Stimulated activated naive CD4-positive, alpha-beta T cell treated with Interleukin-2 at 50 U/mL for 16 hours (primary cell): ENCODE results near the gene EFHD1.
"Not testable (repeated sequence)": the region's sequence is repeated elsewhere in the genome, so short reads cannot be mapped to it uniquely, and the experiment has no call there.

ENCODE experiments used
- DNase-seq: peaks from one replicate; lab custom pipeline; 2025; lab: John Stamatoyannopoulos, UW

Gene EFHD1

GRCh38 chr2:232652505-232652851 lies 19.1 kb downstream of the EFHD1 start:
- no peak for DNase-seq

GRCh38 chr2:232653441-232653840 lies 20.0 kb downstream of the EFHD1 start:
- no peak for DNase-seq

GRCh38 chr2:232655392-232655791 lies 22.0 kb downstream of the EFHD1 start:
- DNase-seq: no peak

GRCh38 chr2:232658217-232658785 lies 24.9 kb downstream of the EFHD1 start:
- DNase-seq: no peak

- DNase-seq: no peak
Observed at GRCh38 chr2:232659359-232659758, 26.0 kb downstream of the EFHD1 start.

GRCh38 chr2:232662486-232663260 lies 29.3 kb downstream of the EFHD1 start:
- DNase-seq: no peak

GRCh38 chr2:232666051-232666805 lies 32.8 kb downstream of the EFHD1 start:
- DNase-seq: no peak

GRCh38 chr2:232667989-232668583 lies 34.7 kb downstream of the EFHD1 start:
- DNase-seq: no peak

GRCh38 chr2:232668805-232669444 lies 35.5 kb downstream of the EFHD1 start:
- no peak for DNase-seq

- no peak for DNase-seq
Observed at GRCh38 chr2:232672588-232672987, 39.2 kb downstream of the EFHD1 start.

GRCh38 chr2:232674491-232674890 lies 41.1 kb downstream of the EFHD1 start:
- DNase-seq: no peak

GRCh38 chr2:232675381-232675780 lies 42.0 kb downstream of the EFHD1 start:
- no peak for DNase-seq

GRCh38 chr2:232680006-232680405 lies 46.6 kb downstream of the EFHD1 start:
- DNase-seq: no peak

GRCh38 chr2:232681527-232681926 lies 48.1 kb downstream of the EFHD1 start:
- DNase-seq: no peak

GRCh38 chr2:232683368-232683767 lies 50.0 kb downstream of the EFHD1 start:
- DNase-seq: no peak

- not testable (repeated sequence) for DNase-seq
Observed at GRCh38 chr2:232685391-232685790, 52.0 kb downstream of the EFHD1 start.

- no peak for DNase-seq
Observed at GRCh38 chr2:232687382-232688160, 54.2 kb downstream of the EFHD1 start.

GRCh38 chr2:232688201-232688600 lies 54.8 kb downstream of the EFHD1 start:
- no peak for DNase-seq

- no peak for DNase-seq
Observed at GRCh38 chr2:232689152-232689910, 55.9 kb downstream of the EFHD1 start.

- DNase-seq: not testable (repeated sequence)
Observed at GRCh38 chr2:232691117-232691516, 57.7 kb downstream of the EFHD1 start.

- no peak for DNase-seq
Observed at GRCh38 chr2:232693344-232693743, 59.9 kb downstream of the EFHD1 start.
